Neural progenitor cell (in vitro differentiated cells): ENCODE measurements around the gene IL16.

Source experiments
- EZH2 ChIP-seq: fragments of 200-600 bp; sonication (generic); IDR thresholded peaks from 2 replicates; pipeline ENCODE4 v1.6.1; 2017; ENCODE audit warnings: antibody characterized with exemption, mild to moderate bottlenecking, moderate library complexity
- EZH2phosphoT487 ChIP-seq: fragments of 200-600 bp; sonication (generic); IDR thresholded peaks from 2 replicates; pipeline ENCODE4 v1.6.1; 2017; ENCODE audit warnings: antibody characterized with exemption
- TF ChIP-seq, protein P1 (sequence below): fragments of 200-600 bp; sonication (generic); IDR thresholded peaks from 2 replicates; pipeline ENCODE4 v1.5.1; 2017; ENCODE audit warnings: antibody characterized with exemption, mild to moderate bottlenecking

DNA sequence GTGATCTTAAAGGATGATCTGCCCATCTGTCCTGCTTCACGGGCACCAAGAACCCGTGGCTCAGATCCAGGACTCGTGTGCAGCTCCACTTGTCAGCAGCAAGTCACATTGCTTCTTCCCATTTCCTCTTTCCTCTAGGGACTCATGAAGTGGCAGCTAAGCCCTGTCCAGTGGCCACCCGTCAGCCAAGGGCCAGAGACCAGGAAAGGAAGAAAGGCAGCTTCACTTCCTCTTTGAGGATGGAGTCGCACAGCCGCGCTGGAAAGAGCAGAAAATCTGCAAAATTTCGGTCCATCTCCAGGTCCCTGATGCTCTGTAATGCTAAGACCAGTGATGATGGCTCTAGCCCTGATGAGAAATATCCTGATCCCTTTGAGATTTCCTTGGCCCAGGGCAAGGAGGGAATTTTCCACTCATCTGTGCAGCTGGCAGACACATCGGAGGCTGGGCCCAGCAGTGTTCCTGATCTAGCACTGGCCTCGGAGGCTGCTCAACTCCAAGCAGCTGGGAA is 28.5 kb downstream of the IL16 start:
- TF ChIP-seq, protein P1, sequence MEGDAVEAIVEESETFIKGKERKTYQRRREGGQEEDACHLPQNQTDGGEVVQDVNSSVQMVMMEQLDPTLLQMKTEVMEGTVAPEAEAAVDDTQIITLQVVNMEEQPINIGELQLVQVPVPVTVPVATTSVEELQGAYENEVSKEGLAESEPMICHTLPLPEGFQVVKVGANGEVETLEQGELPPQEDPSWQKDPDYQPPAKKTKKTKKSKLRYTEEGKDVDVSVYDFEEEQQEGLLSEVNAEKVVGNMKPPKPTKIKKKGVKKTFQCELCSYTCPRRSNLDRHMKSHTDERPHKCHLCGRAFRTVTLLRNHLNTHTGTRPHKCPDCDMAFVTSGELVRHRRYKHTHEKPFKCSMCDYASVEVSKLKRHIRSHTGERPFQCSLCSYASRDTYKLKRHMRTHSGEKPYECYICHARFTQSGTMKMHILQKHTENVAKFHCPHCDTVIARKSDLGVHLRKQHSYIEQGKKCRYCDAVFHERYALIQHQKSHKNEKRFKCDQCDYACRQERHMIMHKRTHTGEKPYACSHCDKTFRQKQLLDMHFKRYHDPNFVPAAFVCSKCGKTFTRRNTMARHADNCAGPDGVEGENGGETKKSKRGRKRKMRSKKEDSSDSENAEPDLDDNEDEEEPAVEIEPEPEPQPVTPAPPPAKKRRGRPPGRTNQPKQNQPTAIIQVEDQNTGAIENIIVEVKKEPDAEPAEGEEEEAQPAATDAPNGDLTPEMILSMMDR = no peak
- TF ChIP-seq EZH2phosphoT487 (no peak), EZH2 (no peak)
